Spleen (tissue), 11 donors: ENCODE data around the gene SORBS1. TPM values are rescaled to one million over a fixed set of nuclear protein-coding genes. Genes with fewer than 3 reads are reported as not detected.

Experiments
- DNase-seq: peaks from one replicate; pipeline ENCODE4 v3.0.0-alpha.2; 2020
- H3K27ac ChIP-seq, 8 donors: fragments of 200-600 bp; sonication (generic) in 7 of 8; 1 replicate in 4 of 8; 2 replicates in 4 of 8; pipeline versions ENCODE4 v1.5.0 to v1.8.0; 2016 to 2021; ENCODE audit warnings: inconsistent platforms in 4 of 8, mild to moderate bottlenecking in 4 of 8, moderate library complexity in 1 of 8
- H3K27me3 ChIP-seq, 7 donors: fragments of 200-600 bp; sonication (generic) in 6 of 7; replicated peaks in 1 of 7; 1 replicate in 4 of 7; 2 replicates in 3 of 7; pipeline versions ENCODE4 v1.5.0 to v1.8.0; 2016 to 2021; ENCODE audit warnings: inconsistent platforms in 3 of 7, mild to moderate bottlenecking in 1 of 7
- H3K36me3 ChIP-seq, 6 donors: fragments of 200-600 bp; sonication (generic) in 5 of 6; 1 replicate in 4 of 6; 2 replicates in 2 of 6; pipeline versions ENCODE4 v1.5.0 to v1.8.0; 2016 to 2021; ENCODE audit warnings: inconsistent platforms in 2 of 6
- H3K4me1 ChIP-seq, 6 donors: fragments of 200-600 bp; sonication (generic) in 5 of 6; 1 replicate in 3 of 6; 2 replicates in 3 of 6; pipeline versions ENCODE4 v1.5.0 to v1.8.0; 2016 to 2021; ENCODE audit warnings: inconsistent platforms in 3 of 6
- H3K4me3 ChIP-seq, 8 donors: fragments of 200-600 bp; sonication (generic) in 7 of 8; 1 replicate in 4 of 8; 2 replicates in 4 of 8; pipeline versions ENCODE4 v1.5.0 to v1.8.0; 2016 to 2021; ENCODE audit warnings: inconsistent platforms in 4 of 8, mild to moderate bottlenecking in 4 of 8, moderate library complexity in 2 of 8
- H3K9me3 ChIP-seq, 8 donors: fragments of 200-600 bp; sonication (generic) in 7 of 8; 1 replicate in 4 of 8; 2 replicates in 4 of 8; pipeline versions ENCODE4 v1.5.0 to v1.8.0; 2016 to 2021; ENCODE audit warnings: inconsistent platforms in 4 of 8
- CTCF ChIP-seq, 11 experiments: fragments of 200-600 bp in 7 of 11; fragments of 450-650 bp in 4 of 11; sonication (generic) in 4 of 11; IDR thresholded peaks in 8 of 11; conservative IDR thresholded peaks in 3 of 11; 1 replicate in 7 of 11; 2 replicates in 4 of 11; pipeline versions ENCODE4 v1.4.0 to v1.8.0; 2016 to 2021; ENCODE audit warnings: antibody characterized with exemption in 11 of 11, inconsistent platforms in 4 of 11, mild to moderate bottlenecking in 1 of 11
- POLR2A ChIP-seq, 3 donors: fragments of 450-650 bp; IDR thresholded peaks; one replicate each; pipeline ENCODE4 v1.5.1; 2017; ENCODE audit warnings: antibody characterized with exemption in 3 of 3, mild to moderate bottlenecking in 1 of 3
- POLR2AphosphoS5 ChIP-seq, 3 donors: sonication (generic); formaldehyde crosslinking; IDR thresholded peaks; one replicate each; pipeline ENCODE4 v1.5.1; 2017; ENCODE audit warnings: antibody characterized with exemption in 3 of 3
- WGBS, 5 donors: extraction: QIAGEN DNeasy Blood & Tissue Kit in 3 of 5; methylation state at CpG; one replicate each; pipeline versions ENCODE4 v1.1.5 to v1.1.7; 2013 to 2018; 5-methylcytosine and 5-hydroxymethylcytosine counted together
- intact Hi-C: fragments of 100-400 bp; cut with DNase I; formaldehyde crosslinking; loops from one replicate; pipeline ENCODE4 v1.15.0; 2023; ENCODE audit warnings: low total_unique reads
- polyA plus RNA-seq, 3 donors: library from polyadenylated mRNA; stranded (reverse); fragments of 200-250 nt; gene quantifications; one replicate each; pipeline ENCODE4 v1.2.1, GENCODE V29; 2013
- total RNA-seq, 7 donors: library from RNA; depleted of rRNA in 3 of 7; stranded (reverse); fragments of >200 nt in 3 of 7; fragmentation: NEBNext Ultra II Directional in 4 of 7; extraction: Animal tissue kit (Norgen Biotek cat#: 25700) in 4 of 7; gene quantifications; one replicate each; pipeline versions ENCODE4 v1.1.0 to v1.2.1, GENCODE V29; 2016 to 2021
- donor health status: healthy with polysubstance abuse.
- donor health status: DM: no; HTN: no; CAD: no; lungs with moderate emphysema.
- donor health status: DM: no; HTN: no; CAD: no.
- donor health status: Bipolar disorder and iron deficiency.
- donor health status: healthy.
- donor health status: DM: no; HTN: no; CAD: no.
- donor health status: DM: yes; HTN: yes; CAD: no.

SORBS1 gene
- total and polyA plus RNA-seq, 10 donors = 2.8 to 30.8 (median 18.1) TPM

- intact Hi-C loops = no loop called here
- no peak for DNase-seq
- Histone ChIP-seq H3K27ac (no peak overlapping the region), H3K27me3 (peaks cover 0 to 5% (median 0%) of the 10 kb centered on the region in 7 donors), H3K9me3 (no peaks in the 10 kb centered on the region), H3K4me3 (no peak overlapping the region), H3K4me1 (peaks cover 5 to 29% (median 27%) of the 10 kb centered on the region in 6 donors), H3K36me3 (no peaks in the 10 kb centered on the region)
- TF ChIP-seq POLR2AphosphoS5 (IDR thresholded peaks at IDR 0.05) = no peak
- TF ChIP-seq POLR2A (IDR thresholded peaks at IDR 0.05) = no peak
- TF ChIP-seq CTCF (IDR thresholded peaks at IDR 0.05 in 8 of 11, conservative IDR thresholded peaks at IDR 0.05 in 3 of 11) = no peak
- WGBS, 5 donors = 88 to 97% (median 92%) methylated on average over 3 of the region's 3 CpGs
These were observed 261.1 kb downstream of the SORBS1 start for GRCh38 chr10:95300022-95300539.

DNA sequence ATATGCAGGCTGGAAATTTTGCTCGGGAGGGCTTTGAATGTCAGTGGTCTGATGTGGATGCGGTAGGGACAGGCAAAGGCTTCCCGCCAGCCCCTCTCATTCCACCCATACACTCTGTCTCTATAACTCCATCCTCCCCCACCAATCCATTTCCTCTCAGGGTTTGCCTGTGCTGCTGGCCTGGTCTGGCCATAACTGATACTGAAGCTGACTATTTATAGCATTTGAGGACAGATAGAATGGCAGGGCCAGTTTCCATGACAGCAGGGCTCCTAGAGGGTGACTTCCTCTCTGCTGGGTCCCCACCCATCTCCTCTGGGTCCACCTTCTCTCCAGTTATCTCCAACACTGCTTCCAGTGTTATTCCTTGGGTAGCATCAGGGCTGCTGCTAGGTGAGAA lies 263.8 kb downstream of the SORBS1 start:
- Histone ChIP-seq H3K27ac (peak overlapping the region in 5 of 8 donors; percentile 9 to 96 (median 54)), H3K4me1 (peaks cover 14 to 55% (median 53%) of the 10 kb centered on the region in 6 donors), H3K36me3 (no peaks in the 10 kb centered on the region), H3K27me3 (peaks cover 0 to 5% (median 0%) of the 10 kb centered on the region in 7 donors), H3K4me3 (no peak overlapping the region), H3K9me3 (no peaks in the 10 kb centered on the region)
- intact Hi-C loops = no loop called here
- DNase-seq = no peak
- WGBS, 5 donors = 79 to 84% (median 82%) methylated on average over 3 of the region's 3 CpGs
- TF ChIP-seq CTCF (IDR thresholded peaks at IDR 0.05 in 8 of 11, conservative IDR thresholded peaks at IDR 0.05 in 3 of 11) = no peak
- peak in 1 of 3 donors; percentile 22 for TF ChIP-seq POLR2AphosphoS5 (IDR thresholded peaks at IDR 0.05)

- H3K27ac ChIP-seq = peak overlapping the region in 5 of 8 donors; percentile 30 to 96 (median 86)
- peaks cover 0 to 5% (median 0%) of the 10 kb centered on the region in 7 donors for H3K27me3 ChIP-seq
- H3K9me3 ChIP-seq = no peaks in the 10 kb centered on the region
- intact Hi-C loops = no loop called here
- DNase-seq = no peak
- 94 to 100% (median 98%) methylated on average over 2 to 4 of the region's 4 CpGs for WGBS, 5 donors
- TF ChIP-seq POLR2AphosphoS5 (IDR thresholded peaks at IDR 0.05) (no peak), POLR2A (IDR thresholded peaks at IDR 0.05) (no peak), CTCF (IDR thresholded peaks at IDR 0.05 in 8 of 11, conservative IDR thresholded peaks at IDR 0.05 in 3 of 11) (no peak)
- H3K4me3 ChIP-seq = no peak overlapping the region
- peaks cover 14 to 61% (median 59%) of the 10 kb centered on the region in 6 donors for H3K4me1 ChIP-seq
- H3K36me3 ChIP-seq = no peaks in the 10 kb centered on the region
These were observed 264.4 kb downstream of the SORBS1 start for GRCh38 chr10:95296764-95297163.

GRCh38 chr10:95295031-95295755 lies 266.0 kb downstream of the SORBS1 start:
- intact Hi-C loops = no loop called here
- peak overlapping the region; percentile 68 to 96 (median 86) for H3K27ac ChIP-seq
- peak; percentile 96 for DNase-seq
- whole genome bisulfite sequencing, 5 donors = 5 to 14% (median 7%) methylated on average over 36 to 39 of the region's 39 CpGs
- H3K4me3 ChIP-seq = peak overlapping the region in 6 of 8 donors; percentile 17 to 65 (median 29)
- H3K27me3 ChIP-seq = peaks cover 0 to 20% (median 0%) of the 10 kb centered on the region in 7 donors
- TF ChIP-seq POLR2AphosphoS5 (IDR thresholded peaks at IDR 0.05) = peak; percentile 85 to 91 (median 88)
- peak in 1 of 3 donors; percentile 53 for TF ChIP-seq POLR2A (IDR thresholded peaks at IDR 0.05)
- no peak for TF ChIP-seq CTCF (IDR thresholded peaks at IDR 0.05 in 8 of 11, conservative IDR thresholded peaks at IDR 0.05 in 3 of 11)
- no peaks in the 10 kb centered on the region for H3K9me3 ChIP-seq
- no peaks in the 10 kb centered on the region for H3K36me3 ChIP-seq
- peaks cover 14 to 75% (median 67%) of the 10 kb centered on the region in 6 donors for H3K4me1 ChIP-seq
